Dedifferentiated amniotic fluid mesenchymal stem cell (primary cell): ENCODE measurements around the gene CHST8.

Source experiments
- DNase-seq: peaks from one replicate; pipeline ENCODE4 v3.0.0-alpha.2; 2016; ENCODE audit errors: extremely low spot score

Gene CHST8

DNA sequence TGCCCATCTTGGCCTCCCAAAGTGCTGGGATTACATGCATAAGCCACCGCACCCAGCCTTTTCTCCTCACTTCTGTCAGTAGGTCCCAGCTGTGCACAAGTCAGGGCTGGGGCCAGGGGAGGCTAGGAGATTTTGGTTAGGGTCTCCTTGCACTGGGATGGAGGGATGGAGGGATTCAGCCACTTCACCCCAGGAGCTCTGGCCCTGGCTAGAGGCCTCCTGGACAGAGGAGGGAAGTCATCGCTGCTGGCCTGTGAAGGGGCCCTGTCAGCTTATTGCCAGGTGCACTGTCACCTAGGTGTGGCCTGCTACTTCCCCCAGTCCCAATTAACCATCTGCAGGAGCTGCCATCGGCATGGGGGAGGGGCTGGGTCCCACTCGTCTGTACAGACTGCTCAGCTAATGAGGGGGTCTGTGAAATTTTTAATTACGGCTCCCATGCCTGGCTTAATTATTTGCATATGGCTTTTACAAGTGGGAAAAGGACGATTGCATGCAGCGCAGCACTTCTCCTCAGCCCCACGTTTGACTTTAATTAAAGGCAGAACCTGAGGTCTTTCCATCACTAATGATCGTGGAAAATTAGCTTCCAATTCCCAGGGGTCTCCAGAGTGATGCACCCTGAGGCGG is 52.4 kb downstream of the CHST8 start:
- no peak for DNase-seq

DNA sequence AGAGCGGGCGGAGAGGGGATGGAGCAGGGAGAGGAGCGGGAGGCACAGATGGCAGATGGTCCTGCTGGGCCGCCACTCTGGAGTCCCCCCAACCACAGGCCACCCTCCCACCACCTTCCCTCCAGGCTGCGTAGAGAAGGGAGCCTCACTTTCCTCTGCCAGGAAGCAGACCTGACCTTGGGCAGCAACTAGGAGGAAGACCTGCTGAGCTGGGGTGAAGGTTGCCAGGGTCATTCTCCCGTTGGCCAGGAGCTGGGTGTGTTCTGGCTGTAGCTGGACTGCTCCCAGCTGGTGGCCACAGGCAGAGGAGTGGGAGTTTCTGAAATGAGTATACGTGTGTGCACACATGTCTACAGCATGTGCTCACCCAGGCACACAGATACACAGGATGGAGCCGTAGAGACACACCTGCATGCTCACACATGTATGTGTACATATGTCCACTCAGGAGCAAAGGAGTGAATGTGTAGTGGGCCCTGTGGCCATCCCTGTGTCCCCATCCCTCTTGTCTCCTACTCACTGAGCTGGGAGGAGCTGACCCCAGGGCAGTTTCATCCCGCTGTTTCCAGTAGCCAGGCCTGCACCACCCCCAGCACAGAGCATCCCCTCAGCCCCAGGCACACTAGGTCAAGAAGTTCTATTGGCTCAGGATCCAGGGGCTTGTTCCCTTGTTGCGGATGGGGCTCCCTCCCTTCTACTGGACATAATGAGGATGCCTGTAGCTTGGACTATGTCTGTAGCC is 53.0 kb downstream of the CHST8 start:
- DNase-seq = no peak

DNA sequence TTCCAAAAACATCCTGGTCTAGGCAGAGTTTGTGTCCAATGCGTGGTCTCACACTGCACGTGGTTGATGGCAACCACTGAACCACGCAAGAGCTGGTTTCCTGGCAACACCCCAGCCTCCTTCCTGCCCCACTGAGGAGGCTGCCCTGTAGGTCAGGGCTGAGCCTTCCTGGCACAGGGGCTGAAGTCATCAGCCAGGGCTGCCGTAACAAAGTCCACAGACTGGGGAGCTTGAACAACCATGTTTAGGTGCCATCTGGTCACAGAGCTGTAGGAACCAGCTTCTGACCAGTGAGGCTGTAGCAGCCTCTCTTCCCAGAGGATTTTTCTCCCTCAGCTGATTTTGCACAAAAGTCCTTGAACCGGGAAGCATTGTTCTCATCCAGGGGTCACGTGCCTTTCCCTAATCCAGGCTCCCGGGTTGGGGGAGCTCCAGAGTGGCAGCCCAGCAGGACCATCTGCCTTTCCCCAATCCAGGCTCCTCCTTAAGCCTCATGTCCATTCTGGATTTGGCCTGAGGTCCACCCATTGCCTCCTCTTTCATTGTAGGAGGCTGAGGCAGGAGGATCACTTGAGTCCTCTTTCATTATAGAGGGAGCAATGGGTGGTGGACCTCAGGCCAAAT is 53.9 kb downstream of the CHST8 start:
- no peak for DNase-seq

DNA sequence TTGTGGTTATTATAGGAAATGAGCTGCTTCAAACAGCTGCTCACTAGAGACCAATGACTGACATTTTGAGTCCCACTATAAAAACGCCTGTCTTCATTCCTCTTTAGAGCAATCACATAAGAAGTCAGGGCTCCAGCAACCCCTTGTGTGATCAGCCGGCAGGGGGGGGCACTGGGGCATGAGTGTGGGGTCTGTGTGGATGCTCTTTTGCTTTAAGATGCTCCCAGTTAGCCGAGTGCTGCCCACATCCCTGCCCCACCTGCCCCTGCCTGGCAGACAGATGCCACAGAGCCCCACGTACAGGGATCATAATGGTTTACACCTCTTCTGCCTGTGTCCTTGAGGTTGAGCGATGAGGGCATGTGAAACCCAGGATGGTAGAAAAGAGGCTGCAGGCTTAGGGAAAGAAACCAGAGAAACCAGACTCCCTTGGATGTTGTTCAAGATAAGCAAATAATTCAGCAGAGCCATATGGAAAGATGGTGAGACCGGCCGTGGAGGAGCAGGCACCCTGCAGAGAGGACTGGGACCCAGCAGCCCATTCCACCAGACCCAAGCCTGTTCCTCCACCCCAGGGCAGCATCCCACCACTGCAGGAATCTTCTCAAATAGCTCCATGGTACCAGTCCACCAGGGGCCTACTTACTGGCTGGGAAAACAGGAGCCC is 55.4 kb downstream of the CHST8 start:
- no peak for DNase-seq

DNA sequence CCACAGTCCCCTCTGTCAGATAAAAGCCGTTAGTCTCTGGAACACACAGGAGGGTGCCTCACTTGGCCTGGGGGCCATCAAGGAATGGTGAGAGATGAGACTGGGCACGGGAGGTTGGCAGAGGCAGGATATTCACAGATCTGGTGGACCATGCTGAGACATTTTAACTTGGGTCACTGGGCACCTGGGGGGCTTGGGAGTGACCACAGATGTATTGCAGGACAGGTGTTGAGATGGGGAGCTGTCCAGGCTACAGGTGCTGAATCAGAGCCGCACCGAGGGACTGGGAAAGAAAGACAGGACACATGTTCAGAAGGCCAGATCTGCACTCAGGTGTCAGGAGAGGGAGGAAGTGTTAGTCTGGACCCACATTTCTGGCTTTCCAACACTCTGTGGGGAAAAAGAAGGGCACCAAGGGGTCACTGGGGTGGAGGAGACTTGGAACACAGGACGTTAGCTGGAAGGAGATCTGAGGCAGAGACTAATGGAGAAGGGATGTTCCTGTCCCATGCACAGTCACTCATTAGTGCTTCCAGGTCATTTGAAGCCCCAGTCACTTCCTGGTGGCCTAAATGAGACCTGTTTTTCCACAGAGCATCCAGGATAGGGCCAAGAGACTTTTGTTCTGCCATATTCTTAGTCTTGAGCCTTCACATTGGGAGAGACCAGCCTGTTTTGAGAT is 56.1 kb downstream of the CHST8 start:
- no peak for DNase-seq

DNA sequence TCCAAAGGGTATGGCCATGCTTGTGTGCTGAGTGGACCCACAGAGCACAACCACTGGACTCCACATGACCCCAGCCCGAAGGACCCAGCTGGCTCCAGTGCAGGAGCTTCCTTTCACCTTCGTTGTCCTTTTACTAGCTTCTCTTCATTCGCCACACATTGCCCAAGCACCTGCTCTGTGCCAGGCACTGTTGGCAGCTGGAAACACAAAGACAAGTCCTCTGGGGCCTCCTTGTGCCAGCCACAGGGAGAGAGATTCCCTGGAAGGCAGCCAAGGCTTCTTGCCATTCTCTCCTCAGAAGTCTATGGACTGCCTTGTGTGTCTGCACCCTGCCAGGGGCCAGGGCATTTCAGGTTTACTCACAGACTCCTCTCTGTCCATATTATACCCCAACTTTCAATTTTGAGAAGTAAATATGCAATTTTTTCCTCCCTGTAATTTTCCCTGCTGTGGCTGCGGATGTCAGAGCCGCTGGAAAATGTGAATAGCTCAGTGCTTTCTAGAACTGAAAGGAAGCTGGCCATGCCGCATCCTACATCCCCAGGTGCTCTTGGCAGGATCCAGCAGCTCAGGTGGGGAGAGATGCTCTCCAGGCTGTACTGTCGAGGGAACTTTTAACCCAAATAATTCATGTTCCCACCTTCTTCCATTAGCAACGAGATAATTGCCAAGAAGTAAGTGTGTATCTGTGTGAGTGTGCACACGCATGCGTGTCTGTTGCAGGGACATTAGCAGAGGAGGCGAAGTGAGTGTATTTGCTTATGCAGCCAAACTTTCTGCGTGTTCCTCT is 57.2 kb downstream of the CHST8 start:
- no peak for DNase-seq

DNA sequence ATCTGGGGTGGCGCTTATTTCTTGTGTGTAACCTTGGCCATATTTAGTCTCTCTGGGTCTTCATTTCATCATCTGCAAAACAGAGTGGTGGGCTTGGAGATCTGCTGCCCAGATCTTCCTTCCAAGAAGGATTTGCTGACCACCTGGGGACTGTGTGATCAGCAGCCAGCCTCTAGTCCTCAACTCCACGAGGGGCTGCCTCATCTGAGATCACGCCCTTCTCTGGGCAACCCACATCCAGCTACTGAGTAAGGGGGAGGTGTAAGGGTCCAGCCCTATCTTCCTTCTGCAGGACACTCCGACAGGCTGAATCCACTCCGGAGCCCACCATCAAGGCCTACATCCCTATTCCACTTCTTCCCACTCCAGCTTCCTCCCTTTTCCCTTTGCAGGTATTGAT is 57.9 kb downstream of the CHST8 start:
- DNase-seq = no peak

DNA sequence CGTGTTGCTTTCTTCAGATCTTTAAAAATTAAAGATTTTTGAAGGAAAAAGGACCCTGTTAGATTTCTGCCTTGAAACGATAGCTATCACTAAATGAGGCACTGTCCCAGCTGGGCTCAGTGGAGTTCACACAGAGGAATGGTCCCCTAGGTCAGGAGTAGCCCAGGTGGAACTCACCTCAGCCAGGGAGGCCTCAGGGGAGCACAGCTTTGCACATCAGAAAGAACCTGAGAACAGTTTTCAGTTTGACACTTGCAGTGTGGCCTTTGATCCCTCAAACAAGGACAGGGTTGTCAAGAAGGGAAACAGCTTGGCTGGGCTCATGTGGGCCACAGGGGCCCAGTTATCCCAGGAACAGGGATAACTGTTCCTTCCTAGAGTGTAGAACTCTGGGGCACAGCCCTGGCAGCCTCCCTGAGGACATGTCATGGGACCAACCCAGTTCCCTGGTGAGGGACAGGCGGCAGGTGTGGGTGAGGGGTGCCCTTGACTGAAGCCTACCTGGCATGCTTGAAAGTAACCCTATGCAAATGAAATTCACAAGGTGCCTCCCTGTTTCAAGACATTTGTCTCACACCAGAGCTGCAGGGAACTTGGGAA is 59.4 kb downstream of the CHST8 start:
- no peak for DNase-seq

DNA sequence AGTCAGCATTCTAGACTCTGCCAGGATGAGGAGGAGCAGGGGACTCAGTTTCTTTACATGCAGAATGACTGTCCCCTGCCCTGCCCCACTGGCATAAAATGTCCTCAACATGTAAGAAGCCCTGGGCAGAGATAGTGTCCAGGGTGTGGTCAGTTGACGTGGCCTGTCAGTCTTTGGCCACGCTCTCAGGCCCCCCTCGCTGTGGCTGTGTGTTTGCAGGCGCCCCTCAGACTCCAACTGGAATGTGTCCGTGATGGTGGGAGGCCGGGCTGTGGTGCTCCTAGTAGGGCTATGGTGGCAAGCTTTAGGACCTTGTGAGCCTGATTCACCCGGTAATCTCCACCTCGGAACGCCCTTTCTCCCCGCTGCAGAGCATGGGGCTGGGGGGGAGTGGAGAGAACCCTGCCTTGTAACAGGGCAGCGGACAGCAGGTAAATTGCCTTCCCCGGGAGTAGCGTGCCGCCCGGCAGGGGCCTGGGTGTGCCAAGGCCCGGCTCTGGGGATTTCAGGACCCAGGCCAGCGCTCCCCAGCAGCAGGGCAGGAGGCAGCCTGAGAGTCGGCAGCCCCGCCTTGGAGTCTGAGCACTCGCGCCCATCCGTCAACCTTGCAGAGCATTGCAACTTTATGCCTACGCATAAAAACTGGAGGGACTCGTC is 62.3 kb downstream of the CHST8 start:
- no peak for DNase-seq

DNA sequence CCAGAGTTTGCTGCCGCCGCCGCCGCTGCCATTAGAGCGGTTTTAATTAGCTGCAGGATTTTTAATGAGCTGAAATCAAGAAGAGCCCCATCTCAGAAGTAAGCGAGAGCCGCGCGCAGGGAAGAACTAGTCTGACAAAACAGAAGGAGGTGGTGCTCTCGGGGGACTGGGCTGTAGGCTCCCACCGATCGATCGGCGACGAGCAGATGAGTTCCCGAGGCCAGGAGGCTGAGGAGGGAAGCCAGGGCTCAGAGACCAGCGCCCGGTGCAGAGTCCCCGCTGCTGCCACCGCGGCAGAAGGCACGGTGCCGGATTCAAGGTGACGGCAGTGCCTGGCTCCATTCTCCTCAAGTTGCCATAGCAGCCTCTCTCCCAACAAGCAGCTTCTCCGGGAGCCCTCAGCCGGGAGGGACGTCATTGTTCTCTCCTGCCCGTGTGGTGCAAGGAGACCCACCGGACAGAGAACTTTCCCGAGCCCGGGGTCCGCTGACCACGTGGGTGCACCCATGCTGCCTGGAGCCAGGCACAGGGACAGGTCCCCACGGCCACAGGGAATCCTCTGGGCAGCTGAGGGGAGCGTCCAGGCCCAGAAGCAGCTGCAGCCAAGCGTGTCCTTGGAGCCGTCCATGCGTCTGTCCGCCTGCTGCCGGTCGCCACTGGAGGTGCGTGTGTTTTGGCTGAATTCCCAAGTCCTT is 62.9 kb downstream of the CHST8 start:
- no peak for DNase-seq

DNA sequence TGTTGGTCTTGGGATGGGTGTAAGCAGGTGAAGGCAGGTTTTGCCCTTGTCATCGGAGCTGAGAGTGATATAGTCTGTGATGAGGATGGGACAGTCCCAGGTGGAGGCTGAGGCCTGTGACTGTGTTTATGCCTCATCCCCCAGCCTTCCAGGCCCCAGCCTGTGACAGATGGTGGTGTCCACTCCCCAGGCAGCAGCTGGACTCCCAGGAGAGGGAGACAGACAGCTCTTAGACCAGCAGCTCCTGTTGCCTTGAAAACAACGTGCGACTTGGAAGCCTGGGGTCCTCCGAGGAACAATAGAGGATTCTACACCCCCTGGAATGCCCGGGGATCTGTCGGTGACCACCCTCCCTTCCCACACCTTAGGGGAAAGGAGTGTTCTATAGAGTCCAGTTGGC is 63.8 kb downstream of the CHST8 start:
- no peak for DNase-seq

DNA sequence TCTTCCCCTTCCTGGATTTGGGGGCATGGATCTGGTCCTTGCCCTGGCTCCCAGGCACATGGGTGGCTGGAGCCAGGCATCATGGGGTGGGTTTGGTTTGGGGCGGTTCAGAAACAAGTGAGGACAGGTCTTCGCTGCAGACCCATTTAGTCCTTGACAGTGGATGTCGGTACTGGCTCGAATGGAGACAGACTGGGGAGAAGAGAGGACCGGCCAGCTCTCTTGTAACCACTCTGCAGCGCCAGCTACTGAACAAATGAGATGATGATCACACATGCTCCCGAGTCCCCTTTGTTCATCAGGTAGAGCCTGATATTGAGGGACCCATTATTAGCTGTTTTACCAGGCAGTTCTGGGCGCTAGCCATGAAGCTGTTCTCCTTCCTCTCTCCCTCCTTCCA is 64.5 kb downstream of the CHST8 start:
- DNase-seq = no peak

DNA sequence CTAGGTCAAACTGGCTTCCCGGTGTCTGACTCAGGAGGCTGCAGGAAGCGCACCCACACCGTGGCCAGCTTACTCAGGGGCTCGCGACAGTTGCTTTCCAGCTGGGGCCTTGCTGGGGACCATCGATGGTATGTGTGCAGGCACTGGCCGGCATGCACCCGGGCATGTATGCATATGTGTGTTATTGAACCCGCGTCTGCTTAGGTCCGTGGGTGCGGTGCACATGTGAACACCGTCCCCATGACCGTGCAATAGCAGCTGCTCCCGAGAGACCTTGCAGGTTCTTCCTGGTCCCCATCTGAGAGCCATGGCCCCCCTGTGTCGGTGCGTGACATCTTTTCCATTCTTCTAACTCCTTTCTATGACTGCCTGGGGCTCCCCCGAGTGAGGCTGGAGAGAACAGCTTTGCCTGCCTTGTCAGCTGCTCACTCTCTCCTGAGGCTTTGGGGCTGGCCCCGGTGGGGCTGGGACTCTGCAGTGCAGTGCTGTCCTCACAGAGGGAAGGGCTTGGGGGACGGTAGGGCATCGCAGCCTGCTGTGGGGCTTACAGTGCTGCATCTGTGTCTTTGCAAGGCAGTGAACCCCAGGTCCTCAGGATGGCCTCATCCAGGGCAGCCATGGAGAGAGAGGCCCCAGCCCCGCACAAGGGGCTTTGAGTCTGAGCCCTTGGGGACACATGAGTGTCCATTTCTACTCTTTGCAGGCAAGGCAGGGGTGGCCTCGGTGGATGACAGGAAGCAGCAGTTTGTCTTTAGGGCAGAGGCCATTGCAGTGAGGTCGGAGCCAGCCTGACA is 65.1 kb downstream of the CHST8 start:
- no peak for DNase-seq

DNA sequence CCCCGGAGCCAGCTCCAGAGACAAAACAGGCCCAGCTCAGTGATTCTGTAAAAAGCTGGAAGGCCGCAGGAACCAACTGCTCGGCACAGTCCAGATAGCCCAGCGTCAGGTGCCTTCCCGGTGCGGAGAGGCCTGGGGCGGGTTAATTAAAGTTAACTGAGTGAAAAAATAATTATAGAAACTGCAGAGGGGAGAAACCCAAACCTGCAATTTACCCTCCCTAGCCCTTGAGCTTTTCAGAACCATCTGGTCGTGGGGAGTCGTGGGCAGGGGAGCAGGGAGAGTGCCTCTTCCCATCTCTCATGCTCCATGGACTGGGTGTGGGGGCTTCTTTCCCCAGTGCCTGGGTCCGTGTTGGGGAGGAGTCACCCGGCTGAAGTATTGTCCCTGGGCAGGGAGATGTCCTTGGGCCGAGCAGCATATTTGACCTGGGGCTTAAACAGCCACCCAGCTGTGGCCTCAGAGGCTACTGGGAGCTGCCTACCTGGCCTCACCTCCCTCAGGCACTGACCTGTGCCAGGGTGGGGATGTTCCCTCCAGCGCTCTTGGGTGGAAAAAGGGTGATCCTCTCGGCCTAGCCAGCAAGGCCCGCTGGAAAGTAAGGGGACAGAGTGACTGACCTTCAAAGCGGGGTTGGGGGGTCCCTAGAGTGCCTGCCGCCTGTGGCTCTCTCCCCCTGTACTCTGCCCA is 65.9 kb downstream of the CHST8 start:
- no peak for DNase-seq

DNA sequence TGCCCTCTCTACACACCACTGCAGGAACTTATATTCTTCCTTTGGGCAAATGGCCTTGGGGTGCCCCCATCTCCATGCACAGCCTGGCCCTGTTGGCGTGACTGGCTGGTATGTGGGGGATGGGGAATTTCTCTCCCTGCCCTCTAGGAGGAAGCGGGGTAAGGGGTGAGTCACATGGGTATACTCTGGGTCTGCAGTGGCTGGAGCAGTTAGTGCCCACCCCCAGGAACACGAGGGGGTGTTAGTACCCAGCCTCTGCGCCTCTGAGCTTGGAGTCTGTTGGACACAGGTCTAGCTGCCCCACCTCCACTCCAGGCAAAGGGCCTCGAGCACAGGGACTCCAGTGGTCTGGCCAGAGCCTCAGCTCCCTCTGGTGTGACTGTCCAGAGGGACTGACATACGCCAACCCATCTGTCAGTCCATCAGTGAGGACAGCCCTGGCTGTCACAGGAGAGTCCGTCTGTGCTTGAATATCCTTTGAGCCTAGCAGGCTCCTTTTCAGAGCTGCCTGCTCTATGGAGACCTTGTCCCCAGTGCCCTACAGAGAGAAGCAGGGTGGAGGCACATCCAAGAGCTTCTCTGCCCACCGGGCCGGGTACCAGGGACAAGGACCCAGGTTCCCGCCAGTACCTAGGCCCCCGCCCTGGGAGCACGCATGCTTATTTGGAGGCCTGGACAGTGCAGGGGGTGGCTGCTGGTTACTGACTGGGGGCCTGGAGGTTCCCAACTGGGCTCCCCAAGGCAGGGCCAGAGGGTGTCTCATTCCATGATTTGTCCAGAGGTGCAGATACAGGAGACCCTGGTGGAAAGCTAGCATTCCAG is 66.6 kb downstream of the CHST8 start:
- no peak for DNase-seq

DNA sequence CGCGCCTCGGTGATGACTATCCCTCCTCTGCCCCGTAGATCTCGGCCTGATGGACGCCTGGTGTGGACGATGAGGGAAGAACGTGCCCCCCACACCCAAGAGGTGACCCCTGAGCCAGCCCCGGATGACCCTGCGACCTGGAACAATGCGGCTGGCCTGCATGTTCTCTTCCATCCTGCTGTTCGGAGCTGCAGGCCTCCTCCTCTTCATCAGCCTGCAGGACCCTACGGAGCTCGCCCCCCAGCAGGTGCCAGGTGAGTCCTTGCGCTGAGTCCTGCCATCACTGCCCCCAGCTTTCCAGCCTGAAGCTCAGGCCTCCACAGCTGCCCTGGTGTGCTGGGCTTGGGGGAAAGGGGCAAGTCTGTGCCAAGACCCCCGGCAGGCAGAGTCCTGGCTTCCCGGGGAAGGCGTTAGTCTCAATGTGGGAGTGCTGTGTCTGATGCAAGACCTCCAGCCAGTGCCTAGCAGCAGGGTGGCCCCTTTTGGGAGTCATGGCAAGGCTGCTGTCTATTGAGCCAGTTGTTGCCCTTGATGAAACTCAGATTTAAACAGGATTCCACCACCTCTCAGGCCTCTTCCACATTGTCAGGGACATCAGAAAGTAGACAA is 67.5 kb downstream of the CHST8 start:
- DNase-seq = no peak

DNA sequence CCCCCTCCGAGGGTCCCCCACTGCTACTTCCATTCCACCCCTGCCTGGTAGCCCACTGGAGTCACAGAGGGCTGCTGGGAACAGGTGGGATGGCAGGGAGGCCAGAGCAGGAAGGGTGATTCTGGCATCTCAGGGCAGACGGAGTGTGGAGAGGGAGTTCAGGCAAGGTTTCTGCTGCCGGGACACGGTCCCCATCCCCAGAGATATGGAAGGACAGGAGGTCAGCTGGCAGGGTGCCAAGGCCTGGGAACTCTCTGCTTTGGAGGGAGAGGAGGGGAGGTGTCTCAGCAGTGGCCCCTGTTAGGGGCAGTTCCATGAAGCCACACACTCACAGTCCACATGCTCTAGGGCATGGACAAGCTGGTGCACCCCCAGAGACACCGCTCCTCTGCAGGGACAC is 68.1 kb downstream of the CHST8 start:
- DNase-seq = no peak
